NCI-H460 (cell line): ENCODE data around the gene TMEM42. TPM values are rescaled to one million over a fixed set of nuclear protein-coding genes. Genes with fewer than 3 reads are reported as not detected.

Experiments
- DNase-seq: peaks from one replicate; pipeline ENCODE4 v3.0.0-alpha.2; 2016; ENCODE audit warnings: low read depth; ENCODE audit errors: extremely low read depth
- total RNA-seq: library from RNA; depleted of rRNA; stranded (reverse); fragments of >200 nt; shearing (Covaris generic); gene quantifications from 2 replicates; pipeline ENCODE4 v1.2.3, GENCODE V29; 2014; rRNA removed

The TMEM42 gene
- total RNA-seq, 1 experiment from 2014 or later: 17.2 TPM

- no peak for DNase-seq
Measured at GRCh38 chr3:44906997-44907396, 45.3 kb downstream of the TMEM42 start.

GRCh38 chr3:44907612-44908011, 45.9 kb downstream of the TMEM42 start:
- no peak for DNase-seq

- DNase-seq: no peak
Measured at GRCh38 chr3:44909063-44909462, 47.4 kb downstream of the TMEM42 start.

GRCh38 chr3:44910693-44911092, 49.0 kb downstream of the TMEM42 start:
- DNase-seq: no peak

- peak; percentile 44 for DNase-seq
Measured at GRCh38 chr3:44913868-44914468, 52.3 kb downstream of the TMEM42 start.

GRCh38 chr3:44914936-44915335, 53.2 kb downstream of the TMEM42 start:
- no peak for DNase-seq

Other genes starting within 250 kb of the TMEM42 start
- gene ZNF197, start 236.9 kb upstream of the TMEM42 start, total RNA-seq: 6.9 and 7.9 TPM in 2 replicates
- 10.8 and 11.5 TPM in 2 replicates for gene ZNF35, start 213.2 kb upstream of the TMEM42 start, total RNA-seq
- gene ZNF502, start 149.3 kb upstream of the TMEM42 start, total RNA-seq: not detected in 2 replicates
- gene ZNF501, start 132.3 kb upstream of the TMEM42 start, total RNA-seq: 1.9 and 3.8 TPM in 2 replicates
- 28.2 and 29.4 TPM in 2 replicates for gene KIAA1143, start 100.3 kb upstream of the TMEM42 start, total RNA-seq
- 14.3 and 17.4 TPM in 2 replicates for gene KIF15, start 100.1 kb upstream of the TMEM42 start, total RNA-seq
- gene TGM4, start 12.7 kb downstream of the TMEM42 start, total RNA-seq: not detected in 2 replicates
- gene ZDHHC3, start 114.3 kb downstream of the TMEM42 start, total RNA-seq: 27.4 and 32.6 TPM in 2 replicates
- 47.2 and 54.0 TPM in 2 replicates for gene EXOSC7, start 114.3 kb downstream of the TMEM42 start, total RNA-seq
- gene CLEC3B, start 164.4 kb downstream of the TMEM42 start, total RNA-seq: 0.12 TPM in 1 of 2 replicates, not detected in the other